H1 (cell line): ENCODE results near the gene GTF2IRD1. TPM values are rescaled to one million over a fixed set of nuclear protein-coding genes. Genes with fewer than 3 reads are reported as not detected.

Source experiments
- CTBP2 ChIP-seq: IDR thresholded peaks from 2 replicates; pipeline ENCODE4 v1.7.0; 2011; ENCODE audit warnings: borderline replicate concordance, mild to moderate bottlenecking, moderate library complexity, mixed read lengths, low read length; ENCODE audit not compliant: insufficient read depth, insufficient read length
- CTCF ChIP-seq, 3 experiments: IDR thresholded peaks; 1 replicate in 2 of 3; 2 replicates in 1 of 3; pipeline versions ENCODE4 v1.5.1 to v1.6.1; 2011; ENCODE audit warnings: low read length in 3 of 3, mild to moderate bottlenecking in 3 of 3, inconsistent platforms in 2 of 3, low read depth in 1 of 3, moderate library complexity in 1 of 3; ENCODE audit not compliant: insufficient read depth in 1 of 3; ENCODE audit errors: control extremely low read depth in 1 of 3
- KDM4A ChIP-seq: IDR thresholded peaks from one replicate; pipeline ENCODE4 v1.7.1; 2012; ENCODE audit warnings: low read depth, mild to moderate bottlenecking, moderate library complexity, low read length, inconsistent platforms; ENCODE audit not compliant: severe bottlenecking
- MAX ChIP-seq: IDR thresholded peaks from 2 replicates; pipeline ENCODE4 v1.6.1; 2012; ENCODE audit warnings: inconsistent platforms
- TAF7 ChIP-seq: optimal IDR thresholded peaks from 2 replicates; pipeline ENCODE3; 2011; ENCODE audit warnings: low read depth, mild to moderate bottlenecking, inconsistent platforms, low read length, moderate library complexity, borderline replicate concordance
- polyA plus RNA-seq, 7 experiments: library from polyadenylated mRNA; depleted of rRNA in 3 of 7; stranded (reverse) in 5 of 7; unstranded in 2 of 7; fragments of >200 nt in 5 of 7; fragments of 200-250 nt in 2 of 7; gene quantifications; 1 replicate in 5 of 7; 2 replicates in 1 of 7; 4 replicates in 1 of 7; pipeline versions ENCODE4 v1.2.1 to v1.2.3, GENCODE V29; 2011 to 2013; ENCODE audit warnings: missing spikeins in 2 of 7, mixed read lengths in 2 of 7
- total RNA-seq: library from RNA; stranded (reverse); fragmentation: NEBNext Ultra II Directional; extraction: Animal tissue kit (Norgen Biotek cat#: 25700); gene quantifications from 2 replicates; pipeline ENCODE4 v1.2.1, GENCODE V29; 2021

GTF2IRD1 gene
- total and polyA plus RNA-seq, 2 of the 8 experiments (the other 6 are each of a cell fraction or from before 2014, with no cell fraction given): 27.4 to 45.4 TPM

- TF ChIP-seq TAF7 (peak; percentile 38), MAX (peak; percentile 28; the same call in 1 of the 2 replicates), KDM4A (peak; percentile 47), CTBP2 (no peak), CTCF (IDR thresholded peaks at IDR 0.05; ENCODE audit: control extremely low read depth in 1 of 3, insufficient read depth in 1 of 3, low read depth in 1 of 3, low read length in 3 of 3) (no peak)
Observed at GRCh38 chr7:74454021-74454924, 567 bp downstream of the GTF2IRD1 start (continued).
